ENCODE measurements around the gene ATAT1.

The ATAT1 gene

GRCh38 chr6:30640481-30640880 is 13.8 kb downstream of the ATAT1 start:
- Histone ChIP-seq H3K36me3 (replicated peaks) (peaks cover 20% of the 10 kb centered on the region), H3K4me3 (ENCODE audit: low read depth, low read length) (no peak overlapping the region), H3K27me3 (replicated peaks) (no peaks in the 10 kb centered on the region), H3K27ac (no peak overlapping the region)
- TF ChIP-seq CTCF (IDR thresholded peaks at IDR 0.05; ENCODE audit: low read depth, low read length, missing control alignments) = no peak
- no peak for DNase-seq
- in situ Hi-C loops (cut with HindIII; ENCODE audit: low pct_ligation_motif_present, low sequenced_read_pairs) = no loop called here

DNA sequence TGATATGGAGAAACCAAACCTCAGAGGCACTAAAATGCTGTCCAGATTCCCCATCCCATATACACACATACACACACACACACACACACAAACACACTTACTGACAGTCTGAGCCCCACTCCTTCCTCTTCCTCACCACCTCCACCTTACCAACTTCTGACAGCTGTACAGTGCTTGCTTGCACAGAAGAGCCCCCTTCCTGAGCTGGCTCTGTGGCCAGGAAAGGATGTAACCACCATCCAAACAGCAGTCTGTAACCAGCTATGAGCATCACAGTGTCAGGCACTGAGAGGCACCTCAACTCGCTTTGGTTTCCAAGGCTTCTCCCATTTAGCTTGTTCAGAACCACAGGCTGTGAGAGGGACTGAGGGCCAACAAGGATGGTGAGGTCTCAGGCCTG is 14.4 kb downstream of the ATAT1 start:
- Histone ChIP-seq H3K27me3 (replicated peaks) (no peaks in the 10 kb centered on the region), H3K36me3 (replicated peaks) (peaks cover 20% of the 10 kb centered on the region), H3K4me3 (ENCODE audit: low read depth, low read length) (no peak overlapping the region), H3K27ac (no peak overlapping the region)
- DNase-seq = no peak
- in situ Hi-C loops (cut with HindIII; ENCODE audit: low pct_ligation_motif_present, low sequenced_read_pairs) = no loop called here
- TF ChIP-seq CTCF (IDR thresholded peaks at IDR 0.05; ENCODE audit: low read depth, low read length, missing control alignments) = no peak

DNA sequence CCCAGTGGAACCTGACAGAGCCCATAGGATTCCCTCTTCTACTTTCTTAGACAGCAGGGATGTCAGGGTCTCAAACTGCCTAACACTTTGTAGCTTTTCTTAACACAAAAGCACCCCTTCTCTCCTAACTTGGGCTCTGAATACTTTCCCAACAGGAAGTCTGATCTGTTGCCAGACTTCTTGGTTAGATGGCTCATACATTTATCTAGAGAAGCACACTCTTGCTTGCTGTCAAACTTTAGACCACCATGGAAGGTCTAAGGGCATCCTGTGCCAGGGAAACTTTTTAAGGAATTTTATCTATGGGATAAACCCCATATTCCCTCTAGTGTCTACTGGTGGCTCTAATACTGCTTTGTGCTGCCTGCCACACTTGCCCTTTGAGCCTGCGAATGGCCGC is 17.0 kb downstream of the ATAT1 start:
- in situ Hi-C loops (cut with HindIII; ENCODE audit: low pct_ligation_motif_present, low sequenced_read_pairs) = no loop called here
- no peaks in the 10 kb centered on the region for H3K27me3 ChIP-seq (replicated peaks)
- TF ChIP-seq CTCF (IDR thresholded peaks at IDR 0.05; ENCODE audit: low read depth, low read length, missing control alignments) = no peak
- no peak overlapping the region for H3K27ac ChIP-seq
- H3K4me3 ChIP-seq (ENCODE audit: low read depth, low read length) = no peak overlapping the region
- peaks cover 20% of the 10 kb centered on the region for H3K36me3 ChIP-seq (replicated peaks)
- no peak for DNase-seq

DNA sequence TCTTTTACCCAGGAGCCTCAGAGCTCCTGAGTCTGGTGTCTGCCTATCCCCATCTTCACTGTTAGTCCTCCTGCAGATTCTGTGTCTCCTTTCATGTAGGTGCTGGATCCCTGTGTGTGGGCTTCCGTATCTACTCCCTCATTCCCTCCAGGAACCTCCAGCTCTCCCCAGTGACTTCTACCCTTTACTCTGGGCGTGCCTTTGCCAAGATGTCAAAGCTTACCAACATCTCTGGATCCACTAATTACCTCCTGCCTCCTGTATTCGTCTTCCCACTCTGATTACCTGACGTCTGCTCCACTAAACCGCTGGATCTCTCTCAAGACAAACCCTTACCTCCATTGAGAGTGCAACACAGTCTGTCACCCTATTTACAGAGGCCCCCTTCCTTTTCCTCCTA is 18.1 kb downstream of the ATAT1 start:
- no peak overlapping the region for H3K27ac ChIP-seq
- H3K36me3 ChIP-seq (replicated peaks) = peaks cover 20% of the 10 kb centered on the region
- in situ Hi-C loops (cut with HindIII; ENCODE audit: low pct_ligation_motif_present, low sequenced_read_pairs) = no loop called here
- no peak overlapping the region for H3K4me3 ChIP-seq (ENCODE audit: low read depth, low read length)
- H3K27me3 ChIP-seq (replicated peaks) = no peaks in the 10 kb centered on the region
- no peak for DNase-seq
- TF ChIP-seq CTCF (IDR thresholded peaks at IDR 0.05; ENCODE audit: low read depth, low read length, missing control alignments) = no peak

GRCh38 chr6:30645989-30646388 is 19.3 kb downstream of the ATAT1 start:
- peaks cover 9% of the 10 kb centered on the region for H3K36me3 ChIP-seq (replicated peaks)
- H3K27me3 ChIP-seq (replicated peaks) = no peaks in the 10 kb centered on the region
- no peak overlapping the region for H3K27ac ChIP-seq
- no peak overlapping the region for H3K4me3 ChIP-seq (ENCODE audit: low read depth, low read length)
- no peak for TF ChIP-seq CTCF (IDR thresholded peaks at IDR 0.05; ENCODE audit: low read depth, low read length, missing control alignments)
- in situ Hi-C loops (cut with HindIII; ENCODE audit: low pct_ligation_motif_present, low sequenced_read_pairs) = no loop called here
- DNase-seq = no peak

DNA sequence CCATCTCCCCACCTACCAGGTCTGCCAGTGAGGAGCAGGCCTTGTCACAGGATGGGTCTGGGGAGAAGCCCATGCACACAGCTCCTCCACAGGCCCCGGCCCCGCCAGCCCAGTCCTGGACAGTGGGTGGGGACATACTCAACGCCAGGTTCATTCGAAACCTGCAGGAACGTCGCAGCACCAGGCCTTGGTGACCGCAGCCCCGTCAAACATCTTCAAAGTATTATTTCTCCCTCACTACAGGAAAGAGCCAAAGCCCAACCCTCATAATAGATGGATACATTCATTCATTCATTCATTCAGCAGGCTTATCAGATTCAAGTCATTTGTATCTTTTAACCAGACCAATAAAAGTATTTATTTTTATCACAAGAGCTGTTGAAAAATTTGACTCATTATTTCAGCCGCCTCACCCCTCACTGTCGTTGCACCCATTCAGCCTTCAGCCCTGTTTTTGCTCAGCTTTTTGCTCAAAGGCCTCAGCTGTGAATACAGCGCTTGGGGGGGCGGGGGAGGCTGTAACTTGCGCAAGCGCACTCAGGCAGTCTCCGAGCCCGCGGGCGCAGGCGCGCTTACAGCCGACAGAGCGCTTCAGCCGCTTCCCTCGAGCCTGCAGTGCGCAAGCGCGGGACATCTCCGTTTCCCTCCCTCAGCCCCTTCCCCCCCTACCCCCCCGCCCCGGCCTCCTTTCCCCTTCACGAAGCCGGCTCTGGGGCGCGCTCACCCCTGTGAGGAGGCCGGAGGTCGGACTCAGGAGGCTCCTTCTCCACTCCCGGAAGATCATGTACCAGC is 20.0 kb downstream of the ATAT1 start, which contains the start of gene C6orf136:
Gene C6orf136, plus strand, starts transcription at position 684 of the 792 bp plus-strand sequence. Its CDS starts 99 bp downstream, at position 783.
- TF ChIP-seq CTCF (IDR thresholded peaks at IDR 0.05; ENCODE audit: low read depth, low read length, missing control alignments) = no peak
- in situ Hi-C loops (cut with HindIII; ENCODE audit: low pct_ligation_motif_present, low sequenced_read_pairs) = no loop called here
- peaks cover 9% of the 10 kb centered on the region for H3K36me3 ChIP-seq (replicated peaks)
- peak within 1 kb of the TSS; percentile 40 for H3K27ac ChIP-seq
- peak within 1 kb of the TSS; percentile 86 for H3K4me3 ChIP-seq (ENCODE audit: low read depth, low read length)
- peak; percentile 89 for DNase-seq
- H3K27me3 ChIP-seq (replicated peaks) = no peaks in the 10 kb centered on the region
